ENCODE measurements around the gene PDE7B. TPM values are rescaled to one million over a fixed set of nuclear protein-coding genes. Genes with fewer than 3 reads are reported as not detected.

Gene PDE7B
- total RNA-seq: 1 to 10 TPM; 2.1 to 4.0 (median 2.2) TPM
- long read RNA-seq, donor 1, full-length matches to known transcripts: 4 of 5 reads
- long read RNA-seq, donor 1, partial matches to known transcripts: 1 of 5 reads
- long read RNA-seq, donor 1, other reads (novel, unspliced or antisense): 0 of 5 reads
- long read RNA-seq, donor 2, full-length matches to known transcripts: 1 of 1 reads
- long read RNA-seq, donor 2, partial matches to known transcripts: 0 of 1 reads
- long read RNA-seq, donor 2, other reads (novel, unspliced or antisense): 0 of 1 reads

DNA sequence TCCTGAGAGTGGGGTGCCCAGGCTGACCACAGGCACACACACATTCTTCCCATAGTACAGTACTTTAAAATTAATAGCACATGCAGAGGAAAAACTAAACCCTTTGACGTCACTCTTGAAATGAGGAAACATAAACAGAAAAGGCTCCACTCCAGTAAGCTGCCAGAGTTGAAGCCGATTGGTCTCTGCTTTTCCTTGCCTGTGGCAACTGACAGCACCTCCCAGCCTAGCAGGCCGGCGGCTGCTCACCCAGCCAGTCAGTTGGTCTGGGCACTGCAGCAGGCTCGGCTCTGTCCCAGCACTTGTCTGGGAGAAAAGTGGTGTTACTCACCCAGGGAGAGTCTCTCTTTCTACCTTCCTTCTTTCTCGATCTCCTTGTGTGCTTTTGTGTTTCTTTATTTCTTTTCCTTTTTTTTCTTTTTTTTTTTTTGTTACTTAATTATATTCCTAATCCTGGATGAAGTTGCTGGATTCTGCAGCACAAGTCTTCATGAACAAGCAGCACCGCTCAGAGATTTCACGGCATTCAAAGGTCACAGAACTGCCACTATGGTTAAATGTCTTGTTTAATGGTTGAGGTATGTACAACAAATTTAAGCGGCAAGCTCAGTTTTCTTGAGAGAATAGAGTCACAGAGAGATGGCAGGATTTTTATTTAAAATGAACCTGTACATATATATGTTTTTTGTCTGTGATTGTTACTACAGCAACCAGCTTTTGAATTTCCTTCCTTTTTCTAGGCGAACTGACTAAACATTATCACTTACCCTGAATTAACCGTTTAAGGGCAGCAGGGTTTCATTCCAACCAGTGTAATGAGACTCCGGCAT, at the start of gene PDE7B:
PDE7B (plus strand) TSS at position 260 of the 830 bp plus-strand sequence.
- intact Hi-C loops (cut with DNase I, micrococcal nuclease): no loop called here
- ATAC-seq (peak; percentile 97), DNase-seq (peak; percentile 72 to 83 (median 80))
- Histone ChIP-seq H3K4me1 (ENCODE audit: low read depth) (no peaks in the 10 kb centered on the region), H3K4me3 (no peak within 1 kb of the TSS), H3K9me3 (no peaks in the 10 kb centered on the region), H3K36me3 (ENCODE audit: low read depth) (no peaks in the 10 kb centered on the region)
- TF ChIP-seq, protein P1, sequence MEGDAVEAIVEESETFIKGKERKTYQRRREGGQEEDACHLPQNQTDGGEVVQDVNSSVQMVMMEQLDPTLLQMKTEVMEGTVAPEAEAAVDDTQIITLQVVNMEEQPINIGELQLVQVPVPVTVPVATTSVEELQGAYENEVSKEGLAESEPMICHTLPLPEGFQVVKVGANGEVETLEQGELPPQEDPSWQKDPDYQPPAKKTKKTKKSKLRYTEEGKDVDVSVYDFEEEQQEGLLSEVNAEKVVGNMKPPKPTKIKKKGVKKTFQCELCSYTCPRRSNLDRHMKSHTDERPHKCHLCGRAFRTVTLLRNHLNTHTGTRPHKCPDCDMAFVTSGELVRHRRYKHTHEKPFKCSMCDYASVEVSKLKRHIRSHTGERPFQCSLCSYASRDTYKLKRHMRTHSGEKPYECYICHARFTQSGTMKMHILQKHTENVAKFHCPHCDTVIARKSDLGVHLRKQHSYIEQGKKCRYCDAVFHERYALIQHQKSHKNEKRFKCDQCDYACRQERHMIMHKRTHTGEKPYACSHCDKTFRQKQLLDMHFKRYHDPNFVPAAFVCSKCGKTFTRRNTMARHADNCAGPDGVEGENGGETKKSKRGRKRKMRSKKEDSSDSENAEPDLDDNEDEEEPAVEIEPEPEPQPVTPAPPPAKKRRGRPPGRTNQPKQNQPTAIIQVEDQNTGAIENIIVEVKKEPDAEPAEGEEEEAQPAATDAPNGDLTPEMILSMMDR (IDR thresholded peaks at IDR 0.05): no peak

DNA sequence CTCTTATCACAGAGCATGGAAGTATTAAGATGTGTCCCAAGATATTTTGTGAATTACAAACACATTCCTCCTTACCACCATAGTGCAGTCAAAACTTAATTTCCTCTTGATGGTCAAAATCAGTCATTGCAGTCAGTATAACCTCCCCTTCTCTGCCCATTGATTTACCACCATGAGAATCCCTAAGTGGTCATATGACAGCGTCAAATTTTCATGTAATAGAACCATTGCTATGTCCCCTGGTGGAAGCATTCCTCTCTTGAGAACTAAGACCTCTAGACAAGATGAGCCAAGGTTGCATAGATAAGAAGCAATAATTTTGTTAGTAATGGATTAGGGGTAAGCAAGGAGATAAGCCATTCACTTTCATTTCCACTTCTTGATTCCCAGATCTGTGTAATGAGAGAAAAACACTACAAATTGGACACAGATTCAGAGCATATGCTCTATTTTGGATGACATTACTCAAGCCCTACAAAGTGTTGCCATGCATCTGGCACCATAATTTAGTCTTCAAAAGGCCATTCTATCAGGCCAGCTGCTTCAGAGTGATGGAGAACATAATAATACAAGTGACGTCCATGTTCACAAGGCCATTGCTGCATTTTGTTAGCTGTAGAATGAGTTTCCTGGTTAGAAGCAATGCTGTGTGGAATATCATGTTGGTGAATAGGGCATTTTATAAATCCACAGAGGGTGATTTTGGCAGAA, 49.6 kb upstream of the PDE7B start:
- H3K9me3 ChIP-seq: no peaks in the 10 kb centered on the region
- no peak for ATAC-seq
- TF ChIP-seq, protein P1 (IDR thresholded peaks at IDR 0.05): no peak
- DNase-seq: no peak
- no peaks in the 10 kb centered on the region for H3K4me1 ChIP-seq (ENCODE audit: low read depth)
- H3K36me3 ChIP-seq (ENCODE audit: low read depth): no peaks in the 10 kb centered on the region
- intact Hi-C loops (cut with DNase I, micrococcal nuclease): no loop called here
- H3K4me3 ChIP-seq: no peak overlapping the region

DNA sequence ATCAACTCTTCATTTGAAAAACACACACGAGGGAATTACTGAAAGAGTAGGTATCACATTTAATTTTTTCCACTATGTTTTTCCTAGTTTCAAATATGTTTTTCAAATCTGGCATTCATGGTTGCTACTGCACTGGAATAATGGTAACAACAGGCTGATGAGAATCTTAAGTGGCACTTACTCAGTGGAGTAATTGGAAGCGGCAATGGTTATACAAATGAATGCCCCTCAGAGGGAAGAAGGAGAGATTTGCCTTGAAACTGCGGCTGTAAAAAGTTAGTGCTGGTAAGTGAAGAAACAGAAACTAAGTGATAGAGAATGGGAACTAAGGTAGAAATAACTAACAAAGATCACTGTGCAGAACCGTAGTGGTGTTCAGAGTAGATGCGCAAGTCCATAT, 41.0 kb upstream of the PDE7B start:
- H3K4me3 ChIP-seq: no peak overlapping the region
- intact Hi-C loops (cut with DNase I, micrococcal nuclease): no loop called here
- DNase-seq (no peak), ATAC-seq (no peak)
- H3K4me1 ChIP-seq (ENCODE audit: low read depth): no peaks in the 10 kb centered on the region
- no peaks in the 10 kb centered on the region for H3K36me3 ChIP-seq (ENCODE audit: low read depth)
- TF ChIP-seq, protein P1 (IDR thresholded peaks at IDR 0.05): no peak
- H3K9me3 ChIP-seq: no peaks in the 10 kb centered on the region

DNA sequence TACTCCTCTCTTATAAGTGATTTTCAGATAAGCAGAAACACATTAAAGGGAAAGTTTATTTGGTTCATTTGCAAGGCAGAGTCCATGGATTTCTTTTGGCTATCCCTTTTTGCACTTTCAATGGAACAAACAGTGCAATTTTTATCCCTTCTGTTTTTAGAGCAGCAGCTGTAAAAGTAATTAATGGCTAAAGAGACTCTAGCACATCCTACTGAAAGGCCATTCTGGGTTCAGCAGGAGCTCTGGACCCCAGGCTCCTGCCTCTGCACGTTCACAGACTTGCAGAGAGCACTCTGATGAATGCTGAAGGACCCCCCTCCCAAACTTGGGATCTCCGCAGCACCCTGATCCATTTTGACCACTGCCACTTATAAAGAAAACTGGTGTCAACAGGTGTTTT, 40.3 kb upstream of the PDE7B start:
- Histone ChIP-seq H3K9me3 (no peaks in the 10 kb centered on the region), H3K4me1 (ENCODE audit: low read depth) (no peaks in the 10 kb centered on the region), H3K4me3 (no peak overlapping the region), H3K36me3 (ENCODE audit: low read depth) (no peaks in the 10 kb centered on the region)
- DNase-seq: no peak
- intact Hi-C loops (cut with DNase I, micrococcal nuclease): no loop called here
- TF ChIP-seq, protein P1 (IDR thresholded peaks at IDR 0.05): no peak
- ATAC-seq: no peak

DNA sequence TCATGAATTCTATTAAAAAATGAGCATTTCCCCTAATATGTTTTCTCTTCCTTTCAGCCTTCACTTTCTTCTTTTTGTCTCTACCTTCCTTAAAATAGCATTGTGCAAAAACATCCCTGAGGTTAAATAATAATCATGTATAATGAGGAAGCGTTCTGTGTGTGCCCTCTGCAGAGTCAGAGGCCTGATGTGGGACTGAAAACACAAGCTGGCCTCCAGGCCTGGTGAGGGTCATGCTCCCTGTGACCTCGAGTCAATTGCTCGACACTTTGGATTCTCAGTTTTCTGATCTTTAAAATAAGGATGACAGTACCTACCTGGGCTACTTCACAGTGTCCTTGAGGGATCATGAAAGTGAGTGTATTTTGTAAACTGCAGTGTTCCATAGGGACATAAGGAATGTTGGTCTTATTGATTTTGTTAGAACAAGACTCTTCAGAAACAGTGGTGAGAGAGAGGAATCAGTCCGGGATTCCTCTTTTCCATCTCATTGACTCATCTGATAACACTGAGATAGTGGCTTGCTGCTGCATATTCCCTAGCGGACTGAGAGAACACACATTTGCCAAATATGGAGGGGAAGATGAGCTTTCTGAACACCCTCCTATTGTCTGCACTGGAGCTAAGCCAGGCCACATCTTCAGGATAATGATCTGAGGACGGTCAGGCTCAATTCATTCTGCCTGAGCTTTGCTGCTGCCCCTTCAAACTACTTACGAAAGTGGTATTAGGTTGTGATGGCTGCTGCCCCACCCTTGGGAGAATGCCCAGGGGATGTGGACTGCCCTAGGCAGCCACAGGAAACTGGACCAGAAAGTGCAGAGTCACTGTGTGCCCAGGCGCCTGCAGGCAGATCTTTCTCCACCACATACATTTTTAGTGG, 39.6 kb upstream of the PDE7B start:
- TF ChIP-seq, protein P1 (IDR thresholded peaks at IDR 0.05): no peak
- Histone ChIP-seq H3K4me3 (no peak overlapping the region), H3K9me3 (no peaks in the 10 kb centered on the region), H3K4me1 (ENCODE audit: low read depth) (no peaks in the 10 kb centered on the region), H3K36me3 (ENCODE audit: low read depth) (no peaks in the 10 kb centered on the region)
- intact Hi-C loops (cut with DNase I, micrococcal nuclease): no loop called here
- ATAC-seq: no peak
- no peak for DNase-seq

Data from mucosa of descending colon (tissue), 3 donors.